ENCODE data around the gene UNC13B. TPM values are rescaled to one million over a fixed set of nuclear protein-coding genes. Genes with fewer than 3 reads are reported as not detected.

Gene UNC13B
- polyA plus RNA-seq, 1 experiment, result 12.5 TPM

- no peak for DNase-seq (ENCODE audit: low read depth, low spot score)
- Histone ChIP-seq H3K27ac (ENCODE audit: low read depth, low read length) (no peak overlapping the region), H3K27me3 (ENCODE audit: control insufficient read depth, insufficient read depth, low read length) (no peaks in the 10 kb centered on the region), H3K9me3 (ENCODE audit: control insufficient read depth, insufficient read depth, low read length) (no peaks in the 10 kb centered on the region), H3K4me3 (ENCODE audit: low read depth, low read length) (no peak overlapping the region)
- POLR2A ChIA-PET, result no interaction called here
- CTCF ChIA-PET, result interaction anchor here (4.6 kb wide), 1 partner anchor 146 kb away, joined by 58 read pairs; the partner anchor contains the start of gene ATOSB
- TF ChIP-seq CTCF (IDR thresholded peaks at IDR 0.05; ENCODE audit: low read depth, low read length), result no peak
Measured at GRCh38 chr9:35262064-35262463, 100.3 kb downstream of the UNC13B start.

- H3K9me3 ChIP-seq (ENCODE audit: control insufficient read depth, insufficient read depth, low read length), result no peaks in the 10 kb centered on the region
- POLR2A ChIA-PET, result no interaction called here
- no peak for TF ChIP-seq CTCF (IDR thresholded peaks at IDR 0.05; ENCODE audit: low read depth, low read length)
- H3K27me3 ChIP-seq (ENCODE audit: control insufficient read depth, insufficient read depth, low read length), result no peaks in the 10 kb centered on the region
- DNase-seq (ENCODE audit: low read depth, low spot score), result no peak
- H3K4me3 ChIP-seq (ENCODE audit: low read depth, low read length), result no peak overlapping the region
- CTCF ChIA-PET, result interaction anchor here (0.6 to 0.9 kb wide), 3 partner anchors 9 to 83 kb away, joined by 3 read pairs; no protein-coding TSS in a partner anchor
- no peak overlapping the region for H3K27ac ChIP-seq (ENCODE audit: low read depth, low read length)
Measured at GRCh38 chr9:35267710-35268109, 105.9 kb downstream of the UNC13B start.

GRCh38 chr9:35269919-35270318 lies 108.1 kb downstream of the UNC13B start:
- POLR2A ChIA-PET, result no interaction called here
- H3K9me3 ChIP-seq (ENCODE audit: control insufficient read depth, insufficient read depth, low read length), result no peaks in the 10 kb centered on the region
- H3K4me3 ChIP-seq (ENCODE audit: low read depth, low read length), result no peak overlapping the region
- CTCF ChIA-PET, result no interaction called here
- no peaks in the 10 kb centered on the region for H3K27me3 ChIP-seq (ENCODE audit: control insufficient read depth, insufficient read depth, low read length)
- no peak overlapping the region for H3K27ac ChIP-seq (ENCODE audit: low read depth, low read length)
- no peak for DNase-seq (ENCODE audit: low read depth, low spot score)
- TF ChIP-seq CTCF (IDR thresholded peaks at IDR 0.05; ENCODE audit: low read depth, low read length), result no peak

GRCh38 chr9:35271637-35272036 lies 109.8 kb downstream of the UNC13B start:
- Histone ChIP-seq H3K9me3 (ENCODE audit: control insufficient read depth, insufficient read depth, low read length) (no peaks in the 10 kb centered on the region), H3K27me3 (ENCODE audit: control insufficient read depth, insufficient read depth, low read length) (no peaks in the 10 kb centered on the region), H3K4me3 (ENCODE audit: low read depth, low read length) (no peak overlapping the region), H3K27ac (ENCODE audit: low read depth, low read length) (no peak overlapping the region)
- POLR2A ChIA-PET, result no interaction called here
- TF ChIP-seq CTCF (IDR thresholded peaks at IDR 0.05; ENCODE audit: low read depth, low read length), result no peak
- CTCF ChIA-PET, result no interaction called here
- no peak for DNase-seq (ENCODE audit: low read depth, low spot score)

GRCh38 chr9:35272989-35273388 lies 111.2 kb downstream of the UNC13B start:
- Histone ChIP-seq H3K27ac (ENCODE audit: low read depth, low read length) (no peak overlapping the region), H3K9me3 (ENCODE audit: control insufficient read depth, insufficient read depth, low read length) (no peaks in the 10 kb centered on the region), H3K27me3 (ENCODE audit: control insufficient read depth, insufficient read depth, low read length) (no peaks in the 10 kb centered on the region), H3K4me3 (ENCODE audit: low read depth, low read length) (no peak overlapping the region)
- ChIA-PET CTCF (interaction anchor here (0.9 to 1.0 kb wide), 2 partner anchors 112 to 128 kb away, joined by 3 read pairs; no protein-coding TSS in a partner anchor), POLR2A (no interaction called here)
- TF ChIP-seq CTCF (IDR thresholded peaks at IDR 0.05; ENCODE audit: low read depth, low read length), result no peak
- no peak for DNase-seq (ENCODE audit: low read depth, low spot score)

Data from AG04450 (cell line).